GM23248 (cell line): Measurements from ENCODE around the gene ARSG.

ENCODE experiments used
- EZH2 ChIP-seq: fragments of 200-600 bp; sonication (generic); IDR thresholded peaks from 2 replicates; pipeline ENCODE4 v1.6.1; 2018; ENCODE audit warnings: antibody characterized with exemption, mild to moderate bottlenecking; ENCODE audit not compliant: insufficient read depth, poor library complexity, severe bottlenecking
- EZH2phosphoT487 ChIP-seq: fragments of 200-600 bp; sonication (generic); IDR thresholded peaks from 2 replicates; pipeline ENCODE4 v1.6.1; 2018; ENCODE audit warnings: antibody characterized with exemption, moderate library complexity, mild to moderate bottlenecking, low read depth; ENCODE audit not compliant: insufficient read depth

DNA sequence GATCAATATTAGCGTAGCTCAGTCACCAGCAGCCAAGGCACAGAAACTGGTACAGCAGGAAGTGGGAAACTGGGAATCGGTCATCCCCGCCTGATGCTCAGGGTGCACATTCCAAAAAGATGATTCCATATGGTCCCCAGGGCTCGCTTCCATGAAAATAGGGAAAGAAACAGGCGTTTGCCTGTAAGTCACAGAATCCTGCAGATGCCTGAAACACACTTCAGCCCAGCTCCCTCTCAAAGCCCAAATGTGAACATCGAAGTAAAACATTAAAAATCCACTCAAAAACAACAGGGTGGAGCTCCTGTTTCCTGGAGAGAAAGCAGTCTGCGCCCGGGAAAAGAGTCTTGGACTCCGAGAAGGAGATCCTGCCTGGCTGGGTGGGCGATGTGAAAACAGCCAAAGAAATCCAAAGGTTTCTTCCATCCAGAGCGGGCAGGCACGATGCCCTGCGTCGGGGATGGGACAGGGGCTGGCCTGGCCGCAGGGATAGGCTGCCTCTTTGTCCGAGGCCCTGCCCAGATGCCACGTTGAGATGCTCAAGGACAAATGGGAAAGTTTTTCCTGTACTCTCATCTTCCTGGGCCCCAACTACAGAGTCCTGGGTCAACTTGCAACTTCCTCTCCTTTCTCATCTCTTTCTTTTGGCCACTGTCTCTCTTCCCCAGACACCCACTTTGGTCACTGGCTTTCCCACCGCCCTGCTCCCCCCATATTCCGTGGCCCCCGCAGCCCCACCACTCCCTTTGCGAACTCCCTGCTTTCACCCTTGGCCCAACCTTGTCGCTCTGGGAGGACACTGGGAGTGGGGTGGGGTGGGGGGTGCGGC is 165.3 kb downstream of the ARSG start:
- TF ChIP-seq EZH2phosphoT487 (no peak), EZH2 (no peak)
